HG03039 (cell line): ENCODE measurements around the gene STRA6.

Experiments used
- ATAC-seq: cut with Tn5 transposase; IDR thresholded peaks from one replicate; pipeline ENCODE4 v1.9.1; 2021; ENCODE audit warnings: mild to moderate bottlenecking, moderate library complexity; ENCODE audit not compliant: unreplicated experiment

Gene STRA6

GRCh38 chr15:74182131-74182530, 20.5 kb downstream of the STRA6 start:
- no peak for ATAC-seq

- no peak for ATAC-seq
Measured at GRCh38 chr15:74180881-74181602, 21.5 kb downstream of the STRA6 start.

DNA sequence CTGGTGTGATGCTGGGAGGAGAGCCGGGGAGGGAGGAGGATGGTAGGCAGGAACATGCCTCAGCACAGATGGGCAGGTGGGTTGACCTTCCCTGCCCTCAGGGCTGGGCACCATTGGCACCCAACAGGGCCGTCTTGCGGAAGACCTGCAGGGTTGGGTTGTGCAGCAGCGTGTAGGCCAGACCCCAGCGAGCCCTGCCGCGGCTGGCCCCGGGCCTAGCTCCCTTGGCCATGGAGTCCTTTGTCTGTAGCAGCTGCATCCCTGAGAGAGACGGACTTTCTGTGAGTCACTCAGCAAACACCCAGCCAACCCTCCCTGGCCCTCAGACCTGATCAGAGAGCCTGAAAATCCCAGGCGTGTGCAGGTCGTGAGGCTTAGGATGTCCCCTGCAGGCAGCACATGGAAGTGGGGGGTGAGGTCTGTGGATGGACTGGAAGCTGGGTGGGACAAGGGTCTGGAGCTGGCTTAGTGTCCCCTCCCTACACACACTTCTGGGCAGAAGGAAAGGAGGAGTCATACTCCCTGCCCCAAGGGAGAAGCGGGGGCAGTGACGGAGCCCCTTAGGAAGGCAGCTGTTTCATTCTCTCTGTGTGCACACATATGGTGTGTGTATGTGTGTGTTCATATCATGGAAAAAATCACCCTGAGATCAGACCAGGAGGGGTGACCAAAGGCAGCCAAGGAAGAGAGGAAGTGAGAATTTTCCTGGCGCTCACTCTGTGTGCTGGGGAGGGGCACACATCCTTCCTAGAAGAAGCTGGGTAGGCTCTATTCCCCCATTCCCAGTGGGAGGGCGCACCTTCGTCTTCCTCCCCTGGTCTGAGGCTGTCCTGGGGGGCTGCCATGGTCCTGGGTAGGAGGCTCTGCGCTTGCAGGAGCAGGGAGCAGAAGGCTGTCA, 22.4 kb downstream of the STRA6 start:
- ATAC-seq: no peak

- no peak for ATAC-seq
Measured at GRCh38 chr15:74179101-74179841, 23.3 kb downstream of the STRA6 start.

DNA sequence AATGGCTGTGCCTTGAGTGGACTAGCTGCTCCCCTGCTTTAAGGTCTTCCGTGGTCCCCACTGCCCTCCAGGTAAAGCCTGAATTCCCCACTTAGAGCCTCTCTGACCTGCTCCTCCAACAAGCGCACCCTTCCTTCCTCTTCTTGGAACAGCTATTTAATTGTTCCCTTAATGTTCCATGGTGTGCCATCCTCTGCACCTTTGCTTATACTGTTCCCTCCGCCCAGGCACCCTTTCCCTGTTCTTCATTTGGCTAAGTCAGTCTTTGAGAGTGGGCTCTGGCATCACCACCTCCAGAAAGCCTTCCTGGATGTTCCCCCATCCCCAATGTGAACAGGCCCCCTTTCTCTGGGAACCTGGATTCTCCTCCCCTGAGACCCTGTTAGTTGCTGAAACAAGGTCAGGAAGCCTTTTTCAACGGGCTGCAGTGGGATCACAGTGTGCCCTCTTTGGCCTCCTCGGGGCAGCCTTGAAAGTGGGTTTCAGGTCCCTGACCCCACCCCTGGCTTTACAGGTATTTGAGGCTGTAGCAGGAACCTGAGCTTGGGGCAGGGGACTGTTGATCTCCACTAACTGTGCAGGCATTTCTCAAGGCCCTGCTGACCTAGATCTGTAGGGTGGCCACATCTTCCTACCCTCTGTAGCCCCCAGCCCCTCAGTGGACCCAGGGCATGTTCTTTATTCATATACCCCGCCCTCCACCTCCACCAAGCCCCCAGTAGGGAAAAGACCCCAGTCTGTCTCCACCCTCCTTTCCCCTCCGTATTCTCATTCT, 24.1 kb downstream of the STRA6 start:
- ATAC-seq: no peak

GRCh38 chr15:74176262-74177214, 26.0 kb downstream of the STRA6 start:
- no peak for ATAC-seq

DNA sequence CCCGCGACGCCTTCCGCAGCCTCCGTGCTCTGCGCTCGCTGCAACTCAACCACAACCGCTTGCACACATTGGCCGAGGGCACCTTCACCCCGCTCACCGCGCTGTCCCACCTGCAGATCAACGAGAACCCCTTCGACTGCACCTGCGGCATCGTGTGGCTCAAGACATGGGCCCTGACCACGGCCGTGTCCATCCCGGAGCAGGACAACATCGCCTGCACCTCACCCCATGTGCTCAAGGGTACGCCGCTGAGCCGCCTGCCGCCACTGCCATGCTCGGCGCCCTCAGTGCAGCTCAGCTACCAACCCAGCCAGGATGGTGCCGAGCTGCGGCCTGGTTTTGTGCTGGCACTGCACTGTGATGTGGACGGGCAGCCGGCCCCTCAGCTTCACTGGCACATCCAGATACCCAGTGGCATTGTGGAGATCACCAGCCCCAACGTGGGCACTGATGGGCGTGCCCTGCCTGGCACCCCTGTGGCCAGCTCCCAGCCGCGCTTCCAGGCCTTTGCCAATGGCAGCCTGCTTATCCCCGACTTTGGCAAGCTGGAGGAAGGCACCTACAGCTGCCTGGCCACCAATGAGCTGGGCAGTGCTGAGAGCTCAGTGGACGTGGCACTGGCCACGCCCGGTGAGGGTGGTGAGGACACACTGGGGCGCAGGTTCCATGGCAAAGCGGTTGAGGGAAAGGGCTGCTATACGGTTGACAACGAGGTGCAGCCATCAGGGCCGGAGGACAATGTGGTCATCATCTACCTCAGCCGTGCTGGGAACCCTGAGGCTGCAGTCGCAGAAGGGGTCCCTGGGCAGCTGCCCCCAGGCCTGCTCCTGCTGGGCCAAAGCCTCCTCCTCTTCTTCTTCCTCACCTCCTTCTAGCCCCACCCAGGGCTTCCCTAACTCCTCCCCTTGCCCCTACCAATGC, 27.1 kb downstream of the STRA6 start:
- no peak for ATAC-seq

GRCh38 chr15:74174958-74175253, 27.7 kb downstream of the STRA6 start:
- ATAC-seq: no peak

DNA sequence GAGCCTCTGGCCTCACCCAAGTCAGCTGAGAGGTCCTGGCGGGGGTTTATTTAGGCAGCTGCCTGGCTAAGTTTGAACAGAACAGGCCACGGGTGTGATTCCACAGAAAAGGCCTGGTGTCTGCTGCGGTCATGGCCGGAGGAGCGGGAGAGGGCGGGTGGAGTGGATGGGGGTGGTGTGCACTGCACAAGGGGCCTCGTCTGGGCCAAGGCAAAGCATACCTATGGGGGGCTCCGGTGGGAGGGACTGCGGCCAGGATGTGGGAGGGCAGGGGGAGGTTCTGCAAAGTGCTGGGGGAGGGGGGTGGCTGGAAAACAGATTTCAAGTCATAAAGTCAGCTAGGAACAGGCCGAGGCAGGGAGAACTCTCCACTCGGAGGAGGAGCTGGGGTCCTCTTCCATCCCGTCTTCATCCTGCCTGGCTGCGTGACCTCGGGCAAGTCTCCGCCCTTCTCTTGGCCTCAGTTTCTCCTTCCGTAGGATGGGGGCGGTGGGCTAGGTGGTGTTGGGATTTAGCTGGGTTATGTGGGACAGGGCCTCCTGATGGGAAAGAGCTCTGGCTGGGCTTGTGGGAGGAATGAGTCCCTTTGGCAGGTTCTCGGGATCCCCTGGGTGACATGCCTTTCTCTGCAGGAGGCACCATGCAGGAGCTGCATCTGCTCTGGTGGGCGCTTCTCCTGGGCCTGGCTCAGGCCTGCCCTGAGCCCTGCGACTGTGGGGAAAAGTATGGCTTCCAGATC, 28.2 kb downstream of the STRA6 start:
- no peak for ATAC-seq

- no peak for ATAC-seq
Measured at GRCh38 chr15:74173380-74174218, 29.0 kb downstream of the STRA6 start, which contains the start of gene ISLR. TSS of gene ISLR (plus strand) at chr15:74173710. CDS start at chr15:74174859, 1,149 bp downstream.

GRCh38 chr15:74172701-74173379, 29.7 kb downstream of the STRA6 start:
- no peak for ATAC-seq

- no peak for ATAC-seq
Measured at GRCh38 chr15:74171965-74172541, 30.5 kb downstream of the STRA6 start.

DNA sequence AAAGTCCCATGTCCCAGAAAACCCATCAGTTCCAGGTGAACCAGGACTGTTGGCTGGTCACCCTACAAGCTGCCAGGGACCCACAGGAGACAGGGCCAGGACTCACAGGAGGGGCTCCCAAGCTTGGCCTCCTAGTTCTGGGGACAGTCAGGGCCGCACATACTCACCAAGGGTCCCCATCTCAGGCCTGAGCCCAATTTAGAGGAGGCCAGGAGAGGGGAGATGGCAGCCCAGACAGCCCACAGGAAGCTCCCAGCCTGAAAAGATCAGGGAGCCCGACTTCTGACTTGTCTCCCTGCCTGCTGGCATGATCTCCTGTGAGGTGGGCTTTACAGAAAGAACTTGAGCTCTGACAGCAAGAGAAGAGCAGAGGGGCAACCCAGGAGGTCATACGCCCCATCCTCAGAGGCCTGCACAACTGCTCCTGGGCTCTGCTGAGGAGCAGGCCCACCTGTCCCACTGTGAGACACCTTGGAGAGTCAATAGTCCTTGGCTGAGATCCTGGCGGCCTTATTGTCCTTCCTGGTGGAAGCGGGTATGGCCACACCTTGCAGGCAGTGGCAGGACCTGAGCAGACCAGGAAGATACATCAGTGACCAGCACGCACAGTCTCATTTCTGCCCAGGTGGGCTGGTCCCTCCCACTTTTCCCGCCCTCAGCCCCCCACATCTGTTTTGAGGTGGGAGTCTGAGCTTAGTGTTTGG, 31.6 kb downstream of the STRA6 start:
- no peak for ATAC-seq

GRCh38 chr15:74170071-74170844, 32.3 kb downstream of the STRA6 start:
- ATAC-seq: no peak

- ATAC-seq: no peak
Measured at GRCh38 chr15:74168711-74169126, 33.9 kb downstream of the STRA6 start.
